Kasumi-1 (cell line): ENCODE results near the gene PPIL1.
A peak's percentile ranks its signal among the peaks of the same experiment; 100 is the strongest.

Experiments
- DNase-seq, 2 experiments: peaks; one replicate each; lab custom pipeline; 2025; lab: John Stamatoyannopoulos, UW

PPIL1 gene

DNA sequence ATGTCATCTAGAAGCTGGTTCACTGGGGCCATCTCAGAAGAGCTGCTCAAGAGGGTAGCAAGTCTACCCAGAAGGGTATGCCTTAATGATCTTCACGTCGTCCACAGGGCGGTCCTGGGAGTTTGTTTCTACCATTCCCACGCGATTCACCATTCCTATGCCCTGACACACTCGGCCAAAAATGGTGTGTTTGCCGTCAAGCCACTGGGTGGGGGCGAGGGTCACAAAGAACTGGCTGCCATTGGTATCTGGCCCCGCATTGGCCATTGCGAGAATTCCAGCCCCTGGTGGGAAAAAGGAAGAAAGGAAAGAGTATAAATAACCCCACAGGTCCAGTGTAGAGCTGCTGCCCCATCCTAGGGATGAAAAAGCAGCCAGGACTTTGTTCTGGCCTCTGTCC is 18.9 kb downstream of the PPIL1 start:
- DNase-seq, result no peak

DNA sequence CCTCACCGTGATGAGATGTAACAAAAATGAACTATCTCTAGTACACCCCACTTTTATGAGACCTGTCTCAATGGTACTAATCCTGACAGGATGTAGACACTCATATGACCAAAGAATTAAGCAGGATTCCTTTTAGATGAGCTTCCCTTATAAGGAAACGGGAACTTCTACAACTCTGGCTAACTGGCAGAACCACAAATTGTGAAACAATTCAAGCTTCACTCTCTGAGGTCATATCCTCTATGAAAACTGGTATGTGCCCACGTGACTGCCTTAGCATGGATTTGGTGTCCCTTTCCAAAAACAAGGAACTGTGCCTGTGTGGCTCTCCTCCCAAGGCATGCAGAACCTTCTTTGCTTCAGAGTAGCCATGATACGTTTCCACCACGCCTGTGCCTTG is 21.3 kb downstream of the PPIL1 start:
- peak; percentile 95 to 96 for DNase-seq

DNA sequence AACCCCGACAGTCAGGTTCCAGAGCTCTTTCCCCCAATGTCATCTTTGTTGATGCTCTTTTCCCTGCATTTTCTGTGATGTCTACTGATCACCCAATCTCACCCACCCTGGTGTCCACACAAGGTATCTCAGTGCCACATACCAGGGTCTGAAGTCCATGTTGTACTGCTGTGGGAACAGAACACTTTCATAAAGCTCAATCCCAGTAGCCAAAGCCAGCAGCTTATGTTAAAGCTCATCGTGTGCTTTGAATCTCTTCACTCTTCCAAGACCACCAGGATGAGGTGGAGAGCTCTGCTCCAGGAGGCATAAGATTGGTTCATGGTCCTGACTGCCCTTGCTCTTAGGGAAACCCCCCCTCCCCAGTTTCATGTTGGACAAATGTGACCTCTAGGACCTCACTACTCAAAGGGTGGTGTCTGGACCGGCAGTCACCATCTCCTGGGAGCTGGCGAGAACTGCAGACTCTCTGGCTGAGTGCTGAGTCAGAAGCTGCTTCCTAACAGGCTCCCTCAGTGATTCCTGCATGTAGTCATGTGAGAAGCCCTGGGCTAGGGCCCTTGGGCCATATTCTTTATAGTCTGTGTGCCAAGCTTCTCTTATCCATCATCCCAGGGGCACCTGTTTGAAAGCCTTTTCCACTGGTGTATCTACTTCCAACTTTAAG is 22.0 kb downstream of the PPIL1 start:
- no peak for DNase-seq

DNA sequence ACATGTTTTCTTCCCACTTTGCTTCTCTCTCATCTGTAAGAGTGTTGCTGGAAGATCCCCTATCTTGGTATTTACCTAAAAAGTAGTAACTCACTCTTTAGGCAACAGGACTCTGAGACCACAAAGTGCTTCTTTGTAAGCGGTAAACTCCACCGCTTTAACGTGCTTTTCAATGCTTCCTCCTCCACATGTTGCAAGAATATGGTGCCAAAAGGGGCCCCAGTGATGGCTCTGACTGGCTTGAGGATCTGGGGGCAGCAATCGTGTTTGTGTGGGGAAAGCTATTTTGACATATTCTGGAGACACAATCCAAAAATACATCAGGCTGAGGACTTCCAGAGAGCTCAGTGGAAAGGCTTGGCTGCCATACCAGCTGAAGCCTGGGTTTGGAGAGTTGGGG is 23.0 kb downstream of the PPIL1 start:
- peak; percentile 41 to 54 for DNase-seq

DNA sequence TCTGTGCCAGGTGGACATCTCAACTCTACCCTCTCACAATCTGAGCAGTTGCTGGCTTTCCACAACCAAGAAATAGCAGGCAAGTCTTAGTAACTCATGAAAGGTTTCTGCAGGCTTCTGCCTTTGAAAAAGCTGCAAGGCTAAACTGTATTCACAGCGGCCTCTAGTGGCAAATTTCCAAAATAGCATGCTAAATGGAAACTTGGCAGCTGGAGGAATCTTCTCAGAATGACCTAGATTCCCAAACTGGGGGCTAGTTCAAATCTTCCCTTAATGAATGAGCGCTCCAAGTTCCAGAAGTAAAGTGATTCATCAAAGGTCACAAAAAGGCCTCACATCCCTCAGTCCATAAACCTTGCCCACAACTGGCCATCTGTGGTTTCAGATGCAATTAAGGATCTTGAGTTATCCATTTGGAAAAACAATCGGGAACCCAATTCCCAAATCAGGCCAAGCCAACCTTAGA is 23.4 kb downstream of the PPIL1 start:
- DNase-seq, result peak; percentile 64 to 79

DNA sequence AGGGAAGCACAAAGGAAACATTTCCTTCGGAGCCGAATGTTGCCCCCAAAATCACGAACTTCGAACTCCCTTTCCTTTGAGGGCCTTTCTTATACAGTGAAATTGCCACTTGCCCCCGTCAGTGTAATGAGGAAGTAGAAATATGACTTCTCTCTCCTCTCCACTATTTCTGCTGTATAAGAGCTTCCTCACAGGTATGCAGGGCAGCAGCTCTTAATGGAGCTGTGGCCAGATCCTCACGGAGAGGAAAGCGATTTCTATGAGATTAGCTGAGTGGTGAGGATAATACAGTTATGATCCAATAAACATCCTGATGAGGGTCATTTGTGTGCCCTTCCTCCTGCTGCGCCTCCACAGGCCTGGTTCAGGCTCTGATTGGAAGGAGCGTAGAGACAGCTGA is 24.6 kb downstream of the PPIL1 start:
- DNase-seq, result peak; percentile 39

DNA sequence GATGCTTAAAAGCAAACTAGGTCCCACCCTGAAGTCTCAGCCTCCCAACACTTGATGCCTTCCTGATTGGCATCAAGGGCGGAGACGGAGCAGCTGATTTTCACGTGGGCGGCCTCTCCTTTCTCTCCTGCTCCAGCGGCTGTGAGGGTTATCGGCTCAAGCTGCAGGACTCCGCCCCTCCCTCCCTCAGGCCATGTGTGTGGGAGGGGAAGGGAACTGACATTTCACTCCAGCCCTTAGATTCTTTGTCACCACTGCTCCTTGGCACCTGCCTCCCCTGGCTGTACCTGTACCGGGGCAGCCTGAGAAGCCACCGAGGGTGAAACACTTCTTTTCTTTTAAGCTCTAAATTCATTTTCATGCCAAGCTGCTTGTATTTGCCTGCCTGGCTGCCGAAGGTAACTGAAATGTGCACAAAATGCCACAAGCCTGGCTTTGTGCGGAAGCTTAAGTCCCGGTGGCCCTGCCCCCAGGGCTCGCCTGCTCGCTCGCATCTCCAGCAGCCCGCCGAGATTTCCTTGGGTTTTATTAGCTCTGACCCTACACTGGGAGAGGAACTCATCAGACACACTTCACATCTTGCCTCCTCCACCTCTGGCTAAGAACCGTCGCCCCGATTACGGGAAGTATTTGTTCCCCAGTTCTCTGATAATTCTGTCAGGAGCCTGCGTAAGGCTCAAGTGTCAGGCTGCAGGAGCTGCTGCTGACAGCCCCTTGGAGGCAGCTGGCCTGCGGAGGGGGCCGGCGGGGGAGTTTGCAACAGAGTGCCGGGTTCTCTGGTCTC is 25.8 kb downstream of the PPIL1 start:
- DNase-seq, result peak in 1 of 2 experiments; percentile 24

DNA sequence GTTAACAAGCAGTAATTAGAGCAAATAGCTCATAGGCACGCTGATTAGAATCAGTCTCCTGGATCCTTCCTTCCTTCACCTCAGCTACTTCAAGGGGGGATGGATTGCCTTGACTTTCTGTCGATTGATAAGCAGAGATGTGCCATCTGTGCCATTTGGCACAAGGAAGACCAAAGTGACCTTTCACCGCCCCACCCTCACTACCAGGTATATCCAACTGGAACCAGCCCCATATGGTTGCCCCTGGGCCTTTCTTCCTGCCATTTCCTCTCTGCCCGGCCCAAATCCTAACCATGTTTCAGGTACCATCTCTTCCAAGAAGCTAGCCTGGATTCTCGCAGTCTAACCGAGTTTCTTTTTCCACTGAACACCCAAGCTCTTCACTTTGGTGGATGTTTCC is 26.6 kb downstream of the PPIL1 start:
- no peak for DNase-seq

DNA sequence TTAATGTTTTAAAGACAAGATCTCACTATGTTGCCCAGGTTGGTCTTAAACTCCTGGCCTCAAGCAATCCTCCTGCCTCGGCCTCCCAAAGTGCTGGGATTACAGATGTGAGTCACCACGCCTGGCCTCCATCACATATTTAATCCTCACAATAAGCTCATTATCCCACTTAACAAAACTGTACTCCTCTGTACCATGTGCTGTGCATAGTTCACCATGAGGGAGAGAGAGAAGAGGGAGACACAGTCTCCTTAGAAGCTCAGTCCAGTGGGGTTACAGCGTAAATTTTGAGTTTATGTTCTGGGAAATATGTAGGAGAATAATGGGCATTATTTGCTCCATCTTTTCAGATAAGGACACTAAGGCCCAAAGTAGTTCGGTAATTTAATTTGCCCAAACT is 27.5 kb downstream of the PPIL1 start:
- no peak for DNase-seq

DNA sequence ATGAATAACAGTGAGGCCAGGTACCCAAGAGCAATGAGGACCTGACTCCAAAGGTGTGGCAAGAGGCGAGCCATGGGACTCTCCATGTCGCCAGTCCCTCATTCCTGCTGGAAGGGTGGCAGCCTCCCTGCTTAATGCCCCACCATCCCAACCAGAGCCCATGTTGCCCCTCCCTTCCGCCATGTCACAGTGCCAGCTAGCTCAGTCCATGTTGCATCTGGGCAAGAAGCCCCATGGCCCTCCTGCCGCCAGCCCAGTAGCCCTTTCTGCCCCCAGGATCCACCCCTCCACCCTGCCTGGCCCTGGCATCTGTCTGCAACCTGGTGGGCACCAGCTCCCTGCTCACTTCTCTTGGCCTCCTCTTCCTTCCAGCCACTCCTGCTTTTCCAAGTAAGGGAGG is 29.4 kb downstream of the PPIL1 start:
- no peak for DNase-seq

DNA sequence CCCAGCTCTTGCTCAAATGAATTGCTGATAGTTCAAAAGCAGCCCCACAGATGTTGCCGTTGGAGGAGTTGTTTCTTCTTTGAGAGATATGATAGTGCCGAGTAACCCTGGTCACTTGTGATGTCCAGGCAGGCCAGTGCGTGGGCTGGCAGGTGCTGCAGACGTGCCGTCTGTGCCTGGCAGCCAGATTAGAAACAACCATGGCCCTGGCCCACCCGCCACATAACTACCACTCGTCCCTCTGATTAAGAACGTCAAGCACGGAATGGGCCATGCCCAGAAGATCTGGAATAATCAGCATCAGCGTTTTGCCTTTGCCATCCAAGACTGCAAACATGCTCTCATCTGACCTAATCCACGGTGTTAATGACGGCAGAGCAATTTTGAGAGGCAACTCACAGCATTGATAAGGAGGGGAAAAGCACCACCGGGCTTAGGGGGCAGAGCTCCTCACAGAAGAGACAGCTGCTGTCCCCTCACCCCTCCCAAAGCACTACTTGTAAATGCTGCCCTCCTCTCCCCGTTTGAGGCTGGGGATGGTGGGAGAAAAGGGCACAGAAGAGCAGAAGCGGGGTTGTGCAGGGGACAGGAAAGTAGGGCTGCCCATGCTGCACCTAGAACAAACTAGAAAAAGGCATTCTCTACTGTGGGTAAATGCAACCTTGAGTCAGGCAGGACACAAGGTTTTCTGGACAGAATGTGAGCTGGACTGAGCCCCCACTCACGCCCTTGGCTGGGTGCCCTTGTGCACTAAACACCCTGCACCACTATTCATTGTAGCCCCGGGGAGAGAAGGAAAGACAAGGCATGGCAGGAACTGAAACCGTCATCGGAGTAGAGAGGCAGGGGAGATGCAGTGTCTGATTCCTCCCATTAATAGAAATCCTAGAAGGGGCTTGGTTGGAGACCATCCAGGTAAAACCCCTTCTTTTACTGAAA is 30.1 kb downstream of the PPIL1 start:
- DNase-seq, result no peak

DNA sequence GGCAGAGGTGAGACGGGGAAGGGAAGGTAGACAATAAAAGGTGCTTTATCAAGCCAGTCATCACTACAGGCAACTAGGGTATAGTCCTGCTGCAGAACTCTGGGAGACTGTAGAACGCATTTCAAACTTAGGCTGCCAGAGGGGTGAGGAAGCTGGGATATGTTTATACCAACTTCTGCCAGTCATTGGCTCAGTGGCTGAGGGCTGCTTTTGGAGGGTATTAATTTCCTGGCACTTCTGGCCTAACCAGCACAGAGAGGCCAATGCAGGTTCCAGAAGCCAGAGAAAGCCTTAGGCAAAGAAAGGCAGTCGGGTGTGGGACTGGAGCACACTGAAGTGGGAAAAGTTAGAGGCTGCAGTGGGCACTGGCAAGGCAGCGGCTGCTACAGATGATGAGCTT is 31.4 kb downstream of the PPIL1 start:
- DNase-seq, result no peak

DNA sequence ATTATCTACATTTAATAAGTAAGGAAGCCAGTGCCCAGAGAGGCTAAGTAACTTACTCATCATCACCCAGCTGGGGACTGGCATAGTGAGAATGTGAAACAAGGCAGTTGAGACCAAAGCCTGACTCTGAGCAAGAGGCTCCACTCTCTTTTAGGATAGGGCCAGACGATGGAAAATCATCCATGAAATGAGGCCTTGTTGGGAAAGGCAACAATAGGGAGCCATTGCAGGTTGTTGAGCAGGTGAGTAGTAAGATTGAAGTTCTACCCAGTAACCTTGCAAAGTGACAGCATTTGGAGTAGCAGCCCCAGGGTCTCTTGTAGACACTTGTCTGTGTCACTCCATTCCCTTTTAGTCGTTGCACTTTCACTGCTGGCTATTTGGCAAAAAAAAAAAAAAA is 32.8 kb downstream of the PPIL1 start:
- no peak for DNase-seq

DNA sequence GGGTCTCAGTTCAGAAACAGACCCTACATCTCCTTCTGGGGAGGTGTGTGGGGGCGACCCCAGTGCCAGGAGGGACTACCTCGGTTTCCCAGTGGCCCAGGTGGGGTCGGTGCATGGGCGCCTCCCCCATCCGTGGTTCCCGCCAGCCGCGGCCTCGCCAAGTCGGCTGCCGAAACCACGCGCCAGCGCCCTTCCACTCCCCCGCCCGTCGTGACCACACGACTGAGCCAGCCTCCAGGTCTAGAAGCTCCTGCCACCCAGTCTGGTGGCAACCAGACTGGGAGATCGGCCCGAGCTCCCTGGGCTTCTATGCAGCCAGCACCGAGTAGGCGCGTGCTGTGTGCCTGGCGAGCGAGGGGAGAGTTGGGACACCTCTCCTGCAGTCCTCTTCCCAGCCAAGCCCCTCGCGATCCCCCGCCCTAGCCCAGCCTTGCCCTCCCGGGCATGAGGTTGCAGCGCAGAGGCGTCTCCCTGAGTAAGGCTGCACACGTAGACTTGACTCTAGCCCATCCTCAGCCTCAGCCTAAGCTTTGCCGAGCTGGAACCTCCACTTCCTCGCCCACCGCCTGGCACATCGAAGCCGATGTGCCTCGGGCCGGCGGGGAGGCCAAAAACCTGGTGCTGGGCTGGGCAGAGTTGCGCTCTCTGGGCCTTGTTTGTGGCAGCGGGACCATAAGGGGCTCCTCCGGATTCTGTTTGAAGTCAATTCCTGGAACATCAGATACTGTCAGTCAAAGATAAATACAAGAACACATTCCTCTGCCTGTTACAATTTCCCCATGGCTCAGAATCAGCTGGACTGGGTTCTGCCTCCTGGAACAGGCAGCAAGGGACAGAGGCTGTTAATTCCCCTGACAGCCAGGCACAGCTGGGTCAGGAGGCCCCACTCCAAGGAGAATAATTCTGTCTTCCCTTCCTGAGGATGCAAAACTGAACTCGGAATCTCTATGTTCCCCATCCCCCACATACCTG is 33.9 kb downstream of the PPIL1 start:
- DNase-seq, result no peak

DNA sequence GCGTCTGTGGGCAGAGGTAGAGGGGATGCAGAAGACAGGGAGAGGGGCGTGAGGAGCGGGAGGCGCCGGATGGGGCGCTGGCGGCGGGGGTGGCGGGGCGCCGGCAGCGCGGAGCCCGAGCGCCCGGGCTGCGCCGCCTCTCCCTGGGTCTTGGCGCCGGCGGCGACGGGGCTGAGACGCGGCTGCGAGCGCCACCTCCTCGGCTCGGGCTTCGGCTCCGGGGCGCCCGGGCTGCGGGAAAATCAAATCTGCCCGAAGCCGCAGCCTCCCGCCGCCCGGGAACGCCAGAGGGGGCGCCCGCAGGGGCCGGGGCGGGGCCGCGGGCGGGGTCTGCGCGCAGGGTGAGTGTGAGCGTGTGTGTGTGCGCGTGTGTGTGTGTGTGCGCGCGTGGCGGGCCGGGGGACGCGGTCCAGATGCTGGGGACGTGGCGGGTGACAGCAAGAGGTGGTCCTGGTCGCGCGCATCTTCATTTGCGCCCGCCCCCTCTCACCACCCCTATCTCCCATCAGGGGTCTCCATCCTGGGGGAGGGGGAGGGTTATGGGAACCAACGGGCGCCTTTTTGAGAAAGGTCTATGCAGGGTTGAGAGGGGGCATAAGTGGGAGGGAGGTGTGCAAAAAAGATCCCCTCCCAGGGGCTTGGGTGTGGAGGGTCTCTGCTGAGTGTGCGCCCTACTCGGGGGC is 34.7 kb downstream of the PPIL1 start:
- DNase-seq, result no peak

DNA sequence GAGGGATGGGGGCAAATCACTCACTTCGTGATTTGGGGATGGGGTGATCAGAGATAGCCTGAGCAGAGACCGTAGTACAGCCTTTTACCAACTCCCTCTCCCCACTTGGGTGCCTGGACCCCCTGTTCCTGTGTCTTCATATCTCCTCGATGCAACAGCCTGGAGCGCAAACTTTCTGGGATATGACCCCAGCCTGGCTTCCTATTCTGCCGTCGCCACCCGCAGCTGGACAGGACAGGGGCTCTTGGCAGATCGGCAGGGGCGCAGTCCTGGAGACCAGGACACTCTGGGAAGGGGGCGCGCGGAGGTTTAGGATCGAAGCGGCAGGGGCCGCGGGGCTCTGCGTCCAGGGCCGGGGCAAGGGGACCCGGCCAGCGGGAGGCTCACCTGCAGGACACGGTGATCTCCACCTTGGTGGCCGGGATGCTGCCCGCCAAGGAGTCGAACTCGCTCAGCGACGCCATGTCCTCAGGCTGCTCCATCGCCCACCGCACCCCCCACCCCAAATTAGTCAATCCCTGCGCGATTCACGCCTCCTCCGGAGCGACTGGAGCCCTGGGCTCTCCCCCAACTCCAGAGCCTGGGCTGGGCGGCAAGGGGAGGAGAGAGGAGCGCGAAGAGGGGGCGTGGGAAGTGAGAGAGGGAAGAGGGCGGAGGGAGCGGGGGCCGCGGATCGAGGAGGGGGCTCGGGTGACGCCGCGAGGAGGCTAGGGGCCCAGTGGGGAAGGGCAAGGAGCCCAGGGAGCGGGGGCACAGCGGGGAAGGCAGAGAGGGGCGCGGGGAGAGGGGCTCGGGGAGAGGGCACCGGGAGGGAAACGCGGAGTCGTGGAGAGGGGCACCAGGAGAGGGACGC is 35.5 kb downstream of the PPIL1 start, which contains the start of gene CPNE5:
Gene CPNE5 (minus strand): TSS at position 549 of the 853 bp plus-strand sequence. CDS start 67 bp downstream, at position 482.
- DNase-seq, result no peak

DNA sequence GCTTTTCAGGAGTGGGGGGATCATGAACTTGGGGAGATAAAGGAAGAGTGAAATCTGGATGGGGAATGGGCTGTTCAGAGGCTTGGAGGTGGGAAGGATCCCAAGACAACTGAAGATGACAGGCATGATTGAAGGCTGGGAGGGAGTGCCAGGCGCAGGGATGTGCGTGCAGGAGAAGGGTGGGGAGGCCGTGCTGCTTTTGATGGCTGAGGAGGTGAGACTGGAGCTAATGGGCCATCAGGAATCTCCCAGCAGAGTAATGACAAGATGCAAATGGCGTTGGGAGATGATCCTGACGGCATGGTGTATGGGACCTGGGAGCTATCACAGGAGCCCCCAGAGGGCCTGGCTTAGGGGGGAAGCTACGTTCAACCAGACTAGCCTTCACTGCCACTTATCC is 36.9 kb downstream of the PPIL1 start:
- no peak for DNase-seq

DNA sequence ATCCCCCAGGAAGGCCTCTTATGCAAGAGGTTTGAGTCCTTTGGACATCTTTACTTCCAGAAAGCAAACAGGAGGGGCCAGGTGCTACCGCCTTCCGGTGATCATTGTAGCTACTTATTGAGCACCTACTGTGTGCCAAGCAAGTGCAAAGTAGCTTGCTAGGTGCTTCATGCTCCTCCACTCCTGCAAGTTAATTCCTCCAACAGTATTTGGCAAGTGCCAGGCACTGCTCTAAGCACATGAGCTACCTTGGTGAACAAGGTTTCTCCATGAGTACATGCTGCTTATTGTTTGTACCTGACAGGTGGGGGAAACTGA is 37.6 kb downstream of the PPIL1 start:
- DNase-seq, result no peak

DNA sequence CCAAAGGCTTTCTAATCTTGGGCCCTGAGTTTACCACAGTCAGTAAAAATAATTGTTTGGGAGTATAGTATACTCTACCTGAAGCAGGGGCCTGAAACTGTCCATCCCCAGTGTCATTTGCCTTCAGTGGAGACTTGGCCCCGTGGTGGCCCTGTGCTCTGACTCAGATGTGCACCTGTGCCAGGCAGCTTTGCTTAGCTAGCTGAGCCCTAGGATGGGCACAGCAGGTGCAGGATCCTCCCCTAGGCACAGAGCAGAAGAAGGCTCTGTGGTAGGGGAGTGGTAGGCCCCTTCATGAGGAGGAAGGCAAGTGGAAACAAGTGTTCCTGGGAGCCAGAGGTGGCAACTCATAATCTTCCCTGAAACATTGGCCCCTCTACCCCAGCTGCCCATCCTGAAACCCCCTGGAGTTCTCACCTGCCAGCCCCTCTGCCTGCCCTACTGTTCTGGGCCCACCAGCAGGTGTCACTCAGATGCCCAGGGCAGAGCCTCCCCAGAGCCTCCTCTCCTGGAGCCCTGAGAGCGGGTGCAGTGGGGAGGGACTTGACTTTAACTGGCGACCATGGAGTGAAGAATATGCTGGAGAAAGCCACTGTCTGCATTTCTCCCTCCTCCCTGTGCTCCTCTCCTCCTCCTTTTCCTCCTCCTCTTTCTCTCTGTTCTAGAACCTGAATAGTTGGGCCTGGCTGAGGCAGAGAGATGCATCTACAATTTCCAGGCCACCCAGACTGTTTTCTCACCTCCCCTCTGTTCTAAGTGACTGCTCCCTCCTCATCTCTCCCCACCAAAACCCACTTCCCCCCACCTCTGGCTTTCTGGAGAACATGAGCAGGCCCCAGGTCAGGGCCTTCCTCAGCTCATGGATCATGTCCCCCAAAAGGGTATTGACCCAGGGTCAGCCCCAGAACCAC is 38.2 kb downstream of the PPIL1 start:
- no peak for DNase-seq
